Smooth muscle cell (in vitro differentiated cells): ENCODE measurements around the gene LYRM2. TPM values are rescaled to one million over a fixed set of nuclear protein-coding genes. Genes with fewer than 3 reads are reported as not detected.

Experiments
- DNase-seq: peaks from one replicate; lab custom pipeline; 2025; ENCODE audit not compliant: unreplicated experiment; lab: John Stamatoyannopoulos, UW
- H2AFZ ChIP-seq: fragments of 200-600 bp; sonication (generic); 2 replicates; pipeline ENCODE4 v1.6.0; 2016; ENCODE audit warnings: antibody characterized with exemption, low read depth, mild to moderate bottlenecking
- H3F3A ChIP-seq: fragments of 200-600 bp; sonication (generic); 2 replicates; pipeline ENCODE4 v1.6.0; 2017; ENCODE audit warnings: antibody characterized with exemption, low read depth
- H3K27ac ChIP-seq: fragments of 200-600 bp; sonication (generic); 2 replicates; pipeline ENCODE4 v1.5.1; 2016; ENCODE audit warnings: low read depth, mild to moderate bottlenecking
- H3K27me3 ChIP-seq: fragments of 200-600 bp; sonication (generic); 2 replicates; pipeline ENCODE4 v1.6.1; 2016; ENCODE audit warnings: low read depth, mild to moderate bottlenecking
- H3K36me3 ChIP-seq: fragments of 200-600 bp; sonication (generic); 2 replicates; pipeline ENCODE4 v1.5.1; 2016; ENCODE audit warnings: low read depth
- H3K4me1 ChIP-seq: fragments of 200-600 bp; sonication (generic); 2 replicates; pipeline ENCODE4 v1.5.1; 2016; ENCODE audit warnings: low read depth
- H3K4me2 ChIP-seq: fragments of 200-600 bp; sonication (generic); 2 replicates; pipeline ENCODE4 v1.6.0; 2016; ENCODE audit warnings: mild to moderate bottlenecking
- H3K4me3 ChIP-seq: fragments of 200-600 bp; sonication (generic); 2 replicates; pipeline ENCODE4 v1.5.1; 2016; ENCODE audit warnings: mild to moderate bottlenecking
- H3K79me2 ChIP-seq: fragments of 200-600 bp; sonication (generic); 2 replicates; pipeline ENCODE4 v1.6.0; 2016; ENCODE audit warnings: low read depth, mild to moderate bottlenecking
- H3K9ac ChIP-seq: fragments of 200-600 bp; sonication (generic); 2 replicates; pipeline ENCODE4 v1.6.0; 2016; ENCODE audit warnings: low read depth
- H3K9me3 ChIP-seq: fragments of 200-600 bp; sonication (generic); replicated peaks from 2 replicates; pipeline ENCODE4 v1.5.1; 2016; ENCODE audit warnings: low read depth
- H4K20me1 ChIP-seq: fragments of 200-600 bp; sonication (generic); 2 replicates; pipeline ENCODE4 v1.6.0; 2016; ENCODE audit warnings: low read depth
- CTCF ChIP-seq: fragments of 200-600 bp; sonication (generic); IDR thresholded peaks from 2 replicates; pipeline ENCODE4 v1.5.1; 2017; ENCODE audit warnings: borderline replicate concordance, mild to moderate bottlenecking, antibody characterized with exemption; ENCODE audit not compliant: insufficient read depth, poor library complexity, severe bottlenecking
- whole genome bisulfite sequencing: methylation state at CpG from one replicate; pipeline ENCODE4 v1.1.7; 2016; ENCODE audit warnings: low lambda C conversion rate; 5-methylcytosine and 5-hydroxymethylcytosine counted together
- polyA plus RNA-seq: library from polyadenylated mRNA; unstranded; fragments of >200 nt; fragmentation: Nextera tagmentation; extraction: Ambion mirVana; gene quantifications from 2 replicates; pipeline ENCODE4 v1.2.1, GENCODE V29; 2016
- total RNA-seq: library from RNA; depleted of rRNA; stranded (reverse); fragments of >200 nt; gene quantifications from 2 replicates; pipeline ENCODE4 v1.2.3, GENCODE V29; 2014

LYRM2 gene
- total and polyA plus RNA-seq, 2 experiments from 2014 or later = 17.9 to 35.5 TPM

- TF ChIP-seq CTCF = no peak
- Histone ChIP-seq H3K9me3 (no peaks in the 10 kb centered on the region), H3K27ac (no peak overlapping the region), H3K36me3 (peaks cover 42% of the 10 kb centered on the region), H3F3A (no peaks in the 10 kb centered on the region), H3K9ac (no peak overlapping the region), H3K27me3 (no peaks in the 10 kb centered on the region), H3K4me2 (no peak overlapping the region), H3K79me2 (no peaks in the 10 kb centered on the region), H3K4me3 (no peak overlapping the region), H4K20me1 (no peaks in the 10 kb centered on the region), H2AFZ (no peak overlapping the region), H3K4me1 (no peaks in the 10 kb centered on the region)
- no peak for DNase-seq
- whole genome bisulfite sequencing = 76% methylated on average over 6 of the region's 6 CpGs
Observed at GRCh38 chr6:89679215-89680120, 40.9 kb upstream of the LYRM2 start.

- no peaks in the 10 kb centered on the region for H3K27me3 ChIP-seq
- peaks cover 42% of the 10 kb centered on the region for H3K36me3 ChIP-seq
- no peak overlapping the region for H3K27ac ChIP-seq
- no peak overlapping the region for H3K4me3 ChIP-seq
- H3K4me2 ChIP-seq = no peak overlapping the region
- no peaks in the 10 kb centered on the region for H4K20me1 ChIP-seq
- no peak for TF ChIP-seq CTCF
- no peak overlapping the region for H3K9ac ChIP-seq
- no peaks in the 10 kb centered on the region for H3F3A ChIP-seq
- H2AFZ ChIP-seq = no peak overlapping the region
- DNase-seq = no peak
- H3K9me3 ChIP-seq = no peaks in the 10 kb centered on the region
- H3K79me2 ChIP-seq = no peaks in the 10 kb centered on the region
- no peaks in the 10 kb centered on the region for H3K4me1 ChIP-seq
- 95% methylated on average over 3 of the region's 3 CpGs for WGBS
Observed at GRCh38 chr6:89678531-89678930, 40.0 kb upstream of the LYRM2 start.

- H3K27ac ChIP-seq = no peak overlapping the region
- H3K4me2 ChIP-seq = no peak overlapping the region
Observed at GRCh38 chr6:89675949-89676748, 37.6 kb upstream of the LYRM2 start.

More at GRCh38 chr6:89675949-89676748, 37.6 kb upstream of the LYRM2 start:
- Histone ChIP-seq H3K36me3 (peaks cover 46% of the 10 kb centered on the region), H3K9me3 (no peaks in the 10 kb centered on the region), H3K27me3 (no peaks in the 10 kb centered on the region), H3K4me1 (no peaks in the 10 kb centered on the region), H4K20me1 (no peaks in the 10 kb centered on the region), H3K4me3 (no peak overlapping the region), H3K79me2 (no peaks in the 10 kb centered on the region), H3K9ac (no peak overlapping the region), H3F3A (no peaks in the 10 kb centered on the region), H2AFZ (no peak overlapping the region)
- DNase-seq = no peak
- WGBS = 66% methylated on average over 7 of the region's 7 CpGs
- no peak for TF ChIP-seq CTCF
